NCI-H1105 treated with DMSO at 0.1 percent for 48 hours (cell line): ENCODE data around the gene ELP4.

ENCODE experiments used
- DNase-seq: peaks from one replicate; lab custom pipeline; 2025; lab: John Stamatoyannopoulos, UW

The ELP4 gene

DNA sequence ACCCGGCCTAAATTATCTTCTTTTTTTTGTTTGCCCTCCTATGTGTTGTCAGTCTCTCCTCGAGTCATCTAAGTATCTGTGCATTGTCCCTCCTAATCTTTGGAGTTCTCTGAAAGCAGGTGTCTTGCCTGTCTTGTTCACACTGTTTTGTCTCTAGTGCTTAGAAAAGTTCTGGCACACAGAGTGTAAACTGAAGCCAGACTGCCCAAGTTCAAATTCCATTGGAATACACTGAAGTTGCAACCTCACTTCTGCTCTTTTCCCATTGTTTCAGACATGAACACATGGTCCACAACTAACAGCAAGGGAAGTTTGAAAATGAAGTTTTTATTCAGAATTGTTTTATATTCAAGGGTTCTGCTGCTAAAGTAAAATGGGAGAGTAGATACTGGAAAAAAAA lies 262.8 kb downstream of the ELP4 start:
- no peak for DNase-seq

GRCh38 chr11:31779374-31779791 lies 269.8 kb downstream of the ELP4 start:
- DNase-seq: no peak

- no peak for DNase-seq
Measured at GRCh38 chr11:31780078-31780477, 270.5 kb downstream of the ELP4 start.

GRCh38 chr11:31780480-31780971 lies 271.0 kb downstream of the ELP4 start:
- DNase-seq: no peak

DNA sequence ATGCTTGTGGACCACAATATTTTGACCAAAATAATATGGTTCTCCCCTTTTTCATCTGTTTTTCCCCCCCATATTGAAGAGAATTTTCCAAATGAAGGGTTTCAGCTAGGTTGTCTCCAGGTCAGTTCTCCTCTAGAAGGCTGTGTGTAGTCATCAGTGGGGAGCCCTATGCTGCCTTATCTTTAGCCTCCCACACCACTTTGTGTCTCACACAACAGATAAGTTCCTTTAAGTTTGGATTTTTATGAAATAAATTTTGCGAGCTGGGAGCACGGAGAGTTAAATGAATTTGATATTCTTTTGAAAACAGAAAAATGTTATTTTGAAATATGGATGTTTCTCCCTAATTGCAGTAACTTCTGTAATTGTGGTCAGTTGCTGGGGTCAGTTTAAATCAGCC lies 272.7 kb downstream of the ELP4 start:
- DNase-seq: no peak

GRCh38 chr11:31783252-31783651 lies 273.7 kb downstream of the ELP4 start:
- DNase-seq: no peak

- DNase-seq: no peak
Measured at GRCh38 chr11:31784611-31785010, 275.0 kb downstream of the ELP4 start.

- no peak for DNase-seq
Measured at GRCh38 chr11:31786996-31787685, 277.6 kb downstream of the ELP4 start.

- no peak for DNase-seq
Measured at GRCh38 chr11:31788085-31788484, 278.5 kb downstream of the ELP4 start.

DNA sequence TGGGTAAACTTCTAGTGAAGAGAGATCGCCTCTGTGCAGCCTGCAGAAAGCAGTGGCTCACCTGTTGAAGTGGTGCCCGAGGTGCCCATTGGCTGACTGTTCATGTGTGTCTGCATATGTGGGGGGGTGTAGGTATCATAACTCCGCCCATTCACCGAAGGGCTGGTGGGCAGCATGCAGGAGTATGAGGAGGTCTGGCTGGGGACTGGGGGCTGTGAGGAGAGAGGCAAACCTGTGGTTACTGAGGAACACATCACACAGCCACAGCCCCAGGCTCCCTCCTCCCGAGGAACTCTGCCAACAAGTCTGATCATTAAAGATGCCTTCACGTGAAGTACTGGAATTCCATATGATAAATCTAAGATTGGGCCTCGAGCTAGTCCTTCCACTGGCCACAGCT lies 281.1 kb downstream of the ELP4 start:
- DNase-seq: no peak

GRCh38 chr11:31792036-31792435 lies 282.5 kb downstream of the ELP4 start:
- DNase-seq: no peak

GRCh38 chr11:31792456-31792855 lies 282.9 kb downstream of the ELP4 start:
- DNase-seq: no peak

- no peak for DNase-seq
Measured at GRCh38 chr11:31793264-31793663, 283.7 kb downstream of the ELP4 start.

DNA sequence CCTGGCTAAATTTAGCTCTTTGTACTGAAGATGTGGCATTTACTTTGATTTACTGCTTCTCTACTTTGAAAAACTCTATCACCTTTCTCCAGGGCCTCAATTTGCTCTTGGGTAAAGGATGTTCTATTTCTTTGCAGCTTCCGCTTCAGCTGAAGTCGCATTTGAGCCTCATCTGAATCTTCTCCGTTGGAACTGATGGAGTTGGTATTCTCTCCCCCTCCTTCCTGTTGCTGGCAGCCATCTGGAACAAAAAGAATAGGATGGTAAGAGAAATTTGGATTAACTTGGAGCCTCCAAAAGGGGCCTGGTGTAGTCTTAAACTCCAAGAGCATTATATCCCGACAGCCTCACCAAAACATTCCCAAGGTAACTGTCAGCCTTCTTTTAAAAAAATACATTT lies 285.0 kb downstream of the ELP4 start:
- DNase-seq: no peak

DNA sequence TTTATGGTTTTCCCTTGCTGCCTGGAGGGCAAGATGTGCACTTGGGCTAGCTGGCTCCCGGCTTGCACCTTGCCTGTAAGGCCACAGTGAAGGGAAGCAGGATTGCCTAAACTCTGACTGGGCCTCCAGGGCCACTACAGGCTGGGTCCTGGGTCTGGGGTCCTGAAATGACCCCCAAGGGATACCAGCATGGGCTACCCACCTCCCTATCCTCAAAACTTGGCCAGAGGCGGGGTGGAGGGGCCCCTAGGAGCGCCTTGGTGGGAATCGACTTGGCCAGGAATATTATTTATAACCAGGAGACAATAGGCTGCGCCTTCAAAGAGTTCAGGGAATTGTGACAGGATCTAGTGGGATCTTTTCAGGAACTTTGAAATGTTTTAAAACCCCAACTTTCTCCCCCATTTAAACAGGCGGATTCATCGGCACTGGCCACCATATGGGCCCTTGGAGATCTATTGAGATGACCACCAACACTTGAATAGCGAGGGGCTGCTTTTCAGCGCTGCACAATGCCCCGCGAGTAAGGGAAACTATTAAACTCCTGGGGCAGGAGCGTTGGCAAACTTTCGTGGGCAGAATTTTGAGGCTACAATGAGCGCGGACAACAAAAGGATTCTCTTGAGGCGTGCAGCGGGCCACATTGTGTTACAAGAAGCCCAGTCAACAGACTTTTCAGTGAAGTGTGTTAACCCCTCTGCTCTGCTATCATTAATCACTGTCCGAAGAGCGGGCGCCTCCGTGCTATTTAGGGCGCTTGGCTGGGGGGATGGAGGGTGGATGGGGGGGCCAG lies 286.3 kb downstream of the ELP4 start:
- no peak for DNase-seq

- no peak for DNase-seq
Measured at GRCh38 chr11:31796499-31797189, 287.1 kb downstream of the ELP4 start.

- DNase-seq: no peak
Measured at GRCh38 chr11:31797190-31798056, 287.9 kb downstream of the ELP4 start.

- no peak for DNase-seq
Measured at GRCh38 chr11:31798057-31798553, 288.5 kb downstream of the ELP4 start.

DNA sequence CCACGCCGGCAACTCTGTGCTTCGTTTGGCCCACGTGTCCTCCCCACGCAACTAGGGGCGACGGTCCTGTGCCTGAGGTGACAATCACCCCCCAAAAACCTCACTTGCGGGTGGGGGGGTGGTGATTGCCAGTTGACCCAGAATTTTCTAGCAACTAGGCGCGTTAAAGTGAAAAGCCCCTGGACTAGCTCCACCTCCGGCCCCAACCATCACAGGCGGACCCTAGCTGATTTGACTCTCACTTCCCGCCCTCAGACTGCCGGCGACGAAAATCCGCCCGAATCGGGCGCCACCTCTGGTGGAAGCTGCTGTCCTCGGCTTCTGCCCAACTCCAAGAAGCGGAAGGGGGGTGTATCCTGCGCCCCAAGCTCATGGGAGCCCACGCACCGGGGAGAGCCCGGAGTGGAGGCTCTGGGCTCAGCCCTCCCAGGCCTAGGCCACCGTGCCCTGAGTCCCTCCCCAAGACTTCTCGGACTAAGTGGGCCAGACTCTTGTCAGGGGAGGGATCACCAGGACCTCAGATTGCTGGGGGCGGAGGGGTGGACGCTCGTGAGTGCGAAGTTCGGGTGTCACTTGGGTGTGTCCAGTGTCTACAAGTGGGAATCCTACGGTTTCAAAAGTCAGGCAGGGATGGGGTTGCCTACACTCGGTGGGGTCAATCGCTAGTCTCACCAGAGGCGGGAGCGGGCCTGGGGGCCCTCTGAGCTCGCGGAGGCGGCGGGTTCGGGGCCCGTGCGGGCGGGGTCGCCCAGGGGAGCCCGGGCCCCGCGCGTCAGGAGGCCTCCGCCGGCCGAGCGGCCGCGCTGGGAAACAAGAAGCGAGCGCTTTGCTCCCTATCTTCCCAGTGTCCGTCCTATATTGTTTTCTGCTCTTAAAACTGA lies 289.2 kb downstream of the ELP4 start:
- DNase-seq: no peak
